ENCODE measurements around the gene CSH2. TPM values are rescaled to one million over a fixed set of nuclear protein-coding genes. Genes with fewer than 3 reads are reported as not detected.
A peak's percentile ranks its signal among the peaks of the same experiment; 100 is the strongest.
"Not testable (repeated sequence)": the region's sequence is repeated elsewhere in the genome, so short reads cannot be mapped to it uniquely, and the experiment has no call there.

Gene CSH2
- total and polyA plus RNA-seq, 7 donors, result not detected

DNA sequence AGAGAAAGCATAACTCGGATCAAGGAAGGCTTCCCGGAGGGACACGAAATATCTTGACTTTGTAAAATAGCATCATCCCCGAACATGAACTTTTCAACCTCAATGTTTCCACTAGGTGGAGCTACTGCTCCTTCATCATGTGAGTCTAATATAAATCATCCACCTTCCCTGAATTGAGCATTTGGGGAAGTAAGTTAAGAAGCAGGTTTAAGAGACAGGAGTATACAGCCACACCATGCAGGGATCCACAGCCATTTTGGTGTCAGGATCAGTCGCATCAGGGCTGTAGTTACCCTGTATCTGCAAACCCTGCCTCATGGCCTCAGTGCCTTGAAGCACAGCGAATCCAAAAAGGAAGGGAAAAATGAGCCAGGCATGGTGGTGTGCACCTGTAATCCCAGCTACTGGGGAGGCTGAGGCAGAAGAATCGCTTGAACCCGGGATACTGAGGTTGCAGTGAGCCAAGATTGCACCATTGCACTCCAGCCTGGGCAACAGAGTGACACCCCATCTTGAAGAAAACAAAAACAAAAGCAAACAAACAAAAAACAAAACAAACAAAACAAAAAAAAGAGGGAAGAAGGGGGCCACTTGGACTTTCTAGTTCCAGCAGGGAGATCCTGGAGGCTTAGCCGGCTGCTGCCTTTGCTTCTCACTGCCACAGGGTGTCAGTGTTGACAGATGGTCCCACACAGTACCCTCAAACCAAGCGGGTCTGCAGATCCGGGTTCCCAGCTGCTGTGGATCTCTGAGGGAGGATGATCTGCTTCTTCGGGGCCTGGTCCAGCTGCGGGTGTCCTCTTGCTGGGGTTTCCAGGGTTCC, 15.8 kb upstream of the CSH2 start:
- peak; percentile 57 to 72 (median 68) for ATAC-seq
- H3K4me1 ChIP-seq; DNase-seq; H3K27me3 ChIP-seq (ENCODE audit: insufficient read depth in 3 of 3, low read length in 2 of 3); H3K36me3 ChIP-seq (ENCODE audit: insufficient read depth in 1 of 2, low read depth in 1 of 2); H3K4me3 ChIP-seq; H3K9me3 ChIP-seq; intact Hi-C loops (cut with DNase I); H3K27ac ChIP-seq: not testable (repeated sequence)
- 28 to 29% (median 28%) methylated on average over 13 of the region's 13 CpGs for whole genome bisulfite sequencing, 3 donors
- peak; percentile 24 for TF ChIP-seq CTCF (IDR thresholded peaks at IDR 0.05)

- ATAC-seq, result peak; percentile 20 to 66 (median 54)
- WGBS, 3 donors, result 38 to 58% (median 41%) methylated on average over 9 to 11 of the region's 11 CpGs
- H3K4me3 ChIP-seq; H3K27ac ChIP-seq; DNase-seq; H3K9me3 ChIP-seq; H3K27me3 ChIP-seq (ENCODE audit: insufficient read depth in 3 of 3, low read length in 2 of 3); intact Hi-C loops (cut with DNase I); H3K4me1 ChIP-seq; H3K36me3 ChIP-seq (ENCODE audit: insufficient read depth in 1 of 2, low read depth in 1 of 2): not testable (repeated sequence)
Measured at GRCh38 chr17:63885119-63885518, 11.6 kb upstream of the CSH2 start.

- H3K27ac ChIP-seq; H3K4me3 ChIP-seq; H3K4me1 ChIP-seq; H3K27me3 ChIP-seq (ENCODE audit: insufficient read depth in 3 of 3, low read length in 2 of 3); ATAC-seq; H3K36me3 ChIP-seq (ENCODE audit: insufficient read depth in 1 of 2, low read depth in 1 of 2); DNase-seq; intact Hi-C loops (cut with DNase I); H3K9me3 ChIP-seq: not testable (repeated sequence)
- 76 to 81% (median 79%) methylated on average over 9 of the region's 9 CpGs for WGBS, 3 donors
Measured at GRCh38 chr17:63882626-63883126, 9.2 kb upstream of the CSH2 start.

- Histone ChIP-seq H3K36me3 (ENCODE audit: insufficient read depth in 1 of 2, low read depth in 1 of 2) (no peaks in the 10 kb centered on the region), H3K9me3 (no peaks in the 10 kb centered on the region), H3K27me3 (ENCODE audit: insufficient read depth in 3 of 3, low read length in 2 of 3) (no peaks in the 10 kb centered on the region), H3K4me1 (peaks cover 3% of the 10 kb centered on the region), H3K27ac (no peak within 1 kb of the TSS), H3K4me3 (no peak within 1 kb of the TSS)
- DNase-seq, result peak in 1 of 2 donors; percentile 26
- WGBS, 3 donors, result 38 to 54% (median 53%) methylated on average over 10 to 15 of the region's 15 CpGs
- intact Hi-C loops (cut with DNase I), result no loop called here
- peak; percentile 62 to 85 (median 69) for ATAC-seq
- TF ChIP-seq CTCF (IDR thresholded peaks at IDR 0.05), result peak; percentile 40
Measured at GRCh38 chr17:63881935-63882601, 8.6 kb upstream of the CSH2 start, which contains the start of gene GH2. TSS of gene GH2 (minus strand) at chr17:63881944. CDS start at chr17:63881801, 143 bp downstream.

GRCh38 chr17:63881337-63881736, 7.9 kb upstream of the CSH2 start:
- H3K27me3 ChIP-seq (ENCODE audit: insufficient read depth in 3 of 3, low read length in 2 of 3); intact Hi-C loops (cut with DNase I); H3K36me3 ChIP-seq (ENCODE audit: insufficient read depth in 1 of 2, low read depth in 1 of 2); DNase-seq; H3K4me3 ChIP-seq; H3K27ac ChIP-seq; H3K9me3 ChIP-seq; H3K4me1 ChIP-seq: not testable (repeated sequence)
- 50 to 57% (median 55%) methylated on average over 10 to 11 of the region's 11 CpGs for WGBS, 3 donors
- peak in 3 of 4 donors; percentile 11 to 50 (median 31) for ATAC-seq

- H3K36me3 ChIP-seq (ENCODE audit: insufficient read depth in 1 of 2, low read depth in 1 of 2), result no peaks in the 10 kb centered on the region
- H3K27me3 ChIP-seq (ENCODE audit: insufficient read depth in 3 of 3, low read length in 2 of 3), result no peaks in the 10 kb centered on the region
- no peak for DNase-seq
- H3K4me3 ChIP-seq, result no peak overlapping the region
- intact Hi-C loops (cut with DNase I), result no loop called here
- no peak for ATAC-seq
- no peaks in the 10 kb centered on the region for H3K9me3 ChIP-seq
- WGBS, 3 donors, result 83 to 84% (median 84%) methylated on average over 12 of the region's 12 CpGs
- no peak for TF ChIP-seq CTCF (IDR thresholded peaks at IDR 0.05)
- no peak overlapping the region for H3K27ac ChIP-seq
- peaks cover 3% of the 10 kb centered on the region for H3K4me1 ChIP-seq
Measured at GRCh38 chr17:63880706-63881105, 7.2 kb upstream of the CSH2 start.

- H3K4me1 ChIP-seq; H3K9me3 ChIP-seq; H3K27ac ChIP-seq; H3K27me3 ChIP-seq (ENCODE audit: insufficient read depth in 3 of 3, low read length in 2 of 3); intact Hi-C loops (cut with DNase I); DNase-seq; H3K36me3 ChIP-seq (ENCODE audit: insufficient read depth in 1 of 2, low read depth in 1 of 2); H3K4me3 ChIP-seq; ATAC-seq: not testable (repeated sequence)
- WGBS, 3 donors, result 85 to 89% (median 87%) methylated on average over 9 of the region's 9 CpGs
Measured at GRCh38 chr17:63878413-63878812, 4.9 kb upstream of the CSH2 start.

- H3K27ac ChIP-seq; intact Hi-C loops (cut with DNase I); ATAC-seq; H3K4me3 ChIP-seq; H3K27me3 ChIP-seq (ENCODE audit: insufficient read depth in 3 of 3, low read length in 2 of 3); DNase-seq; H3K4me1 ChIP-seq; H3K9me3 ChIP-seq; H3K36me3 ChIP-seq (ENCODE audit: insufficient read depth in 1 of 2, low read depth in 1 of 2): not testable (repeated sequence)
- 78 to 85% (median 82%) methylated on average over 6 of the region's 6 CpGs for WGBS, 3 donors
Measured at GRCh38 chr17:63874693-63875092, 1.2 kb upstream of the CSH2 start.
